GM12864 (cell line): Measurements from ENCODE around the gene MAPK8IP2.
A peak's percentile ranks its signal among the peaks of the same experiment; 100 is the strongest.

ENCODE experiments used
- DNase-seq: peaks from one replicate; pipeline ENCODE4 v3.0.0-alpha.2; 2011; ENCODE audit warnings: low read depth
- H3K4me3 ChIP-seq: 2 replicates; pipeline ENCODE4 v1.5.1; 2011; ENCODE audit warnings: mild to moderate bottlenecking, low read depth, low read length, control low read depth
- TF ChIP-seq, protein P1 (sequence below): IDR thresholded peaks from 2 replicates; pipeline ENCODE4 v1.5.1; 2011; ENCODE audit warnings: low read depth, mild to moderate bottlenecking, moderate library complexity, low read length, control low read depth, inconsistent platforms; ENCODE audit errors: missing control alignments

The MAPK8IP2 gene

DNA sequence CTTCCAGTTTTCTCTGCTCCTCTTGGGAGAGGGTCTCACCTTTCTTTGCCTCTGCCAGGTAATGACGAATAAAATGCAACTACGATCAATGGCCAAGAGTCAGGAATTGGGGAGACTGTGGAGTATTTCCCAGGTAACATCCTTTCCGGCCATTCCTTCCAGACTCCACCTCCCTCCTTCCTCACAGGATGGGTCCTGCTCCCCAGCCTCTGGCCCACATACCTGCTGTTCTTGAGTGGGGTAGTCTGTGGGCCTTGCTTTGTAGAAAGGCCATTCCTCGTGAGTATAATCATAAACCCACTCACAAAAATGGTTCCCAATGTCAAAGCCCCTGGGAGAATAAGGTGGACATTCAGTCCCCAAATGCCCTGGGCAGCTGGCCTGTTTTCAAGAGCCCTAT lies 20.8 kb upstream of the MAPK8IP2 start:
- H3K4me3 ChIP-seq: no peak overlapping the region
- DNase-seq: no peak
- TF ChIP-seq, protein P1, sequence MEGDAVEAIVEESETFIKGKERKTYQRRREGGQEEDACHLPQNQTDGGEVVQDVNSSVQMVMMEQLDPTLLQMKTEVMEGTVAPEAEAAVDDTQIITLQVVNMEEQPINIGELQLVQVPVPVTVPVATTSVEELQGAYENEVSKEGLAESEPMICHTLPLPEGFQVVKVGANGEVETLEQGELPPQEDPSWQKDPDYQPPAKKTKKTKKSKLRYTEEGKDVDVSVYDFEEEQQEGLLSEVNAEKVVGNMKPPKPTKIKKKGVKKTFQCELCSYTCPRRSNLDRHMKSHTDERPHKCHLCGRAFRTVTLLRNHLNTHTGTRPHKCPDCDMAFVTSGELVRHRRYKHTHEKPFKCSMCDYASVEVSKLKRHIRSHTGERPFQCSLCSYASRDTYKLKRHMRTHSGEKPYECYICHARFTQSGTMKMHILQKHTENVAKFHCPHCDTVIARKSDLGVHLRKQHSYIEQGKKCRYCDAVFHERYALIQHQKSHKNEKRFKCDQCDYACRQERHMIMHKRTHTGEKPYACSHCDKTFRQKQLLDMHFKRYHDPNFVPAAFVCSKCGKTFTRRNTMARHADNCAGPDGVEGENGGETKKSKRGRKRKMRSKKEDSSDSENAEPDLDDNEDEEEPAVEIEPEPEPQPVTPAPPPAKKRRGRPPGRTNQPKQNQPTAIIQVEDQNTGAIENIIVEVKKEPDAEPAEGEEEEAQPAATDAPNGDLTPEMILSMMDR: no peak

DNA sequence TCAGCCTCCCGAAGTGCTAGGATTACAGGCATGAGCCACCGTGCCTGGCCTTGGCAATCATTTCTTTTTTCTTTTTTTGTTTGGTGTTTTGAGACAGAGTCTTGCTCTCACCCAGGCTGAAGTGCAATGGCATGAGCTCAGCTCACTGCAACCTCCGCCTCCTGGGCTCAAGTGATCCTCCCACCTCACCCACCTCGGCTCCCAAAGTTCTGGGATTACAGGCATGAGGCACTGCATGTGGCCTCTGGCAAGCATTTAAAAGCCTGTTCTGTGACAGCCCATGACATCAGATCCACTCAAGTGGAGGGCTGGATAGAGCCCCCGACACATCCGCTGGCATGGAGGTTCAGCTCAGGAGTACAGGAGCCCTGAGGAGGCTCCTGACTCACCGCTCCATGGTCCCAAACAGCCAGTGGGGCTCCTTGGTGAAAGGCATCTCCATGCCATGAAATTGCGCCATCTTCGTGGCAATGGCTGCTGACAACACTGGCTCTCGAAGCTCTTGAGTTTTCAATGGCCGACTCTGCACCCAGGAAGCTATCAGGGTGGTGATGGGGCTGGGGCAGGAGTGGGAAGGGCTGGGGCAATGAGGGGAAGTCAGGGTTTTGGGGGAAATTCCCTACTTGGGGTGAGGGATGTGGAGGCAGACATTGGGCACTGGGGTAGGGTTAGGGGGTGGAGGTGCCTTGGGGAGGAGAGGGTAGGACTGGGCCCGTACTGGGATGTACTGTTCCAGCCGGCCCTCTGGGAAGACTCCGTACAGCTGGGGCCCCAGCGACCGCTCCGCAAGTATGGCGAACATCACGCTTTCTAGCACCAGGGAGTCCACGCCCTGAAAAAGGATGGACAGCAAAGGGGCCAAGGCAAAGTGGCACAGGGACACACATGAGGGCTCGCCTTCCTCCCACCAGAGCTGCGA lies 19.3 kb upstream of the MAPK8IP2 start:
- DNase-seq: no peak
- TF ChIP-seq, protein P1: no peak
- peak overlapping the region; percentile 95 for H3K4me3 ChIP-seq

DNA sequence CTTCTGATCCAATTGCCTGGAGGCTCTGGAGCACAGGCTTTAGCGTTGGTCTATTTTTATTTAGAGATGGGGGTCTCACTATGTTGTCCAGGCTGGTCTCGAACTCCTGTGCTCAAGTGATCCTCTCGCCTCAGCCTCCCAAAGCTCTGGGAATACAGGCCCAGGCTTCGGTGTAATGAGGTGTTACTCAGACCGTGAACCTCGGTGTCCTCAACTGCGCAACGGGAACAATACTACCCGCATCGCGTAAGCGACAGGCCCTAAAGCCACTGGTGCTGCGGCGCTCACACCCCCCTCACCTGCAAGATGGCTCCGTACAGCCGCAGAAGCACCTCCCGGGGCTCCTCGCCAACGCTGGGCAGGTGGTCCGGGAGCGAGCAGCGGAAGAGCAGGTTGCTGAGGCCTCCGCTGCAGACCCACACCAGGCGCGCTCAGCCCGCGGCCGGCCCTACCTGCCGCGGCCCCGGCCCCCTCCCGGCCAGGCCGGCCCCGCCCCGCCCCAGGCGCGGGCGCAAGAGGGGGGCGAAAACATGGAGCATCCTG lies 18.6 kb upstream of the MAPK8IP2 start:
- no peak for DNase-seq
- peak overlapping the region; percentile 95 for H3K4me3 ChIP-seq
- TF ChIP-seq, protein P1: no peak

DNA sequence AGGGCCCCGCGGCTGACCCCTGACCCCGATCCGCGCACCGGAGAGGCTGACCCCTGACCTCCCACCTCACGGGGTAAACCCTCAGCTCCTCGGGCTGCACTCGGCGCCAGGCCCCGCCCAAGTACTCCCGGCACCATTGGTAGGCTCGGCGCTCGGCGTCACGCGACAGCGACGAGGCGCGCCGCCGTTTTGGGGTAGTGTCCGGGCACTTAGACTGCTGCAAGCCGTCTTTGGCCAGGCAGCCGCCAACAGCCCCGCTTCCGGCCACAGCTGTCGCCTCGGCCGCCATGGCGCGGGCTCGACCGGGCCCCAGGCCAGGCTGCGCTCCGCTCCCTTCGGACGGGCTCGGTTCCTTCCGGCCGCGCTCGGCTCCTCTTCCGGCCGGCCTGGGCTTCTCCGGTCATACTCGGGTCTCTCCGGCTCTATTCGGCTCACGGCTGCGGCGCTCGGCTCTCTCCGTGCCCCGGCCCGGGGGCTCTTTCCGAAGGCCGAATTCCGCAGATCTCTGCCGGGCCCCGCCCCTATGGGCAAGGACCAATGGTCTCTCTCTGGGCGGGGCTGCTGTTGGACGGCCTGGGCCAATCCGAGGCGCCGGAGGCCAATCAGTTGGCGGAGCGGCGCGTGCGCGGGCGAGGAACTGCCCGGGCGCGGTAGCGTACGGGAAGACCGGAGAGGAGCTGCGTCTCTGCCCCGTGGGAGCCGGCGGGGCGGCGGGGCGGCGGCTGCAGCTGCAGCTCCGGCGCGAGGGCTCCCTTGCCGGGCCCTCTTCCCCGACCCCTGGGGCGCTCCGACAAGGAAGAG lies 17.9 kb upstream of the MAPK8IP2 start, which contains the start of gene CHKB:
TSS of gene CHKB (minus strand) at position 357 of the 801 bp plus-strand sequence. CDS start at position 289, 68 bp downstream.
- H3K4me3 ChIP-seq: peak within 1 kb of the TSS; percentile 95
- DNase-seq: peak; percentile 88
- TF ChIP-seq, protein P1: no peak

DNA sequence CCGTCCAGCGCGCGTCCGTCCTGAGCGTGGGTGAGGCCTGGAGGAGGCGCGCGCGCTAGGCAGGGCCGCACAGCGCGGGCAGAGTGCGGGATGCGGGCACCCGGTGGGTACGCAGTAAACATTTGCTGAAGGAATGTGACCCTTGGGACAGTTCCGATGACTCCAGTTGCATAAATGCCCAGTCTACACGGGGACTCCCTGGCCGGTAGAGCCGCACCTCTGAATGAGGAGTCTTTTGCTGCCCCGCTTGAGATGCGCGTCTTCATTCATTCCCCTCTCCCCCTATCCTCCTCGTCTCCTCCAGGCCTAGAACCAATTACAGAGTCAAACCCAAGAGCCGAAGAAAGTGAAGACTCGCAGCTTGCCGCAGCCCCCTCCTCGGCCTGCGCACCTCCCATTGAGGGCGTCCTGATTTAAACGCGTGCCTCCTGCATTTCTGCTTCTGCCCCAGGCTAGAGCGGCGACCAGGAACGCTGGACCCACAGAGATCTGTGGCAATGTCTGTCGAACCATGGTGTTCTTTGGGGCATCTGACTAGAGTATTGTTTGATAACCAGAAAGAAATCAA lies 17.2 kb upstream of the MAPK8IP2 start:
- no peak for DNase-seq
- H3K4me3 ChIP-seq: peak overlapping the region; percentile 95
- TF ChIP-seq, protein P1: no peak
